ENCODE data around the gene SRSF1.
A peak's percentile ranks its signal among the peaks of the same experiment; 100 is the strongest.

SRSF1 gene

DNA sequence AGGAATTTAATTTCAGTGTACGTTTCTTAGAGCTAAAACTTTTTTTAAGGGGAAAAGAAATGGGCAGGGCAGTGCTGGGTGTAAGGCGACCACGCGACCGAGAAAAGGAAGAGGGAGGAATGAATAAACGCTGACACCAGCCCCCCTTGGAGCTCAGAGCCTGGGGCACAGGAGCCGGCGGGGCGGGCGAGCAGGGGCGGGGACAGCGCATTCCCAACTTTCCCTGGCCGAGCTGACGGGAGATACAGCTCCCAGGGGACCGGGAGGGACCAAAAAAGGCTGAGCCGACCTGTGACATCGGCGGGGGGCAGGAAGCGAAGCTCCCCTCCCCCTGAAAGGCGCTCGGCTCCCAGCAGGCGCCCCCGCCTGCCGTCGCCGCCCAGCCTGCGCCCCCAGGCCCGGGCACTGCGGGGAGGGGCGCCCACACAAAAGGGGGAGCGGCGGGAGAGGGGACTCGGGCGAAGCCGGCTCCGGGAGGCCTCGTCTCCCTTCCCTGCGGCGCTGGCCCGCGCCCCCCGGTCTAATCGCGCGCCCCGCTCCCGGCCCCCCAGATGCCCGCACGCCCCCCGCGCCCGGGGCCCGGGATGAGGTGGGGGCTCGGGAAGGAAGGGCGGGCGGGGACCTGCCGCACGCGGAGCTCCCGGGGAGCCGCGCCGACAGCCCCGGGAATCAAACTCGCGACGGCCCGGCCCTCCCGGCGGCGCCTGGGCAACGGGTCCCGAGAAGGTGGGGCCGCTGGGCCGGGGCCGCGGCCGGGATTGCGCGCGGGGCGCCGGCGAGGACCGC, 52.5 kb downstream of the SRSF1 start:
- TF ChIP-seq, protein P1, sequence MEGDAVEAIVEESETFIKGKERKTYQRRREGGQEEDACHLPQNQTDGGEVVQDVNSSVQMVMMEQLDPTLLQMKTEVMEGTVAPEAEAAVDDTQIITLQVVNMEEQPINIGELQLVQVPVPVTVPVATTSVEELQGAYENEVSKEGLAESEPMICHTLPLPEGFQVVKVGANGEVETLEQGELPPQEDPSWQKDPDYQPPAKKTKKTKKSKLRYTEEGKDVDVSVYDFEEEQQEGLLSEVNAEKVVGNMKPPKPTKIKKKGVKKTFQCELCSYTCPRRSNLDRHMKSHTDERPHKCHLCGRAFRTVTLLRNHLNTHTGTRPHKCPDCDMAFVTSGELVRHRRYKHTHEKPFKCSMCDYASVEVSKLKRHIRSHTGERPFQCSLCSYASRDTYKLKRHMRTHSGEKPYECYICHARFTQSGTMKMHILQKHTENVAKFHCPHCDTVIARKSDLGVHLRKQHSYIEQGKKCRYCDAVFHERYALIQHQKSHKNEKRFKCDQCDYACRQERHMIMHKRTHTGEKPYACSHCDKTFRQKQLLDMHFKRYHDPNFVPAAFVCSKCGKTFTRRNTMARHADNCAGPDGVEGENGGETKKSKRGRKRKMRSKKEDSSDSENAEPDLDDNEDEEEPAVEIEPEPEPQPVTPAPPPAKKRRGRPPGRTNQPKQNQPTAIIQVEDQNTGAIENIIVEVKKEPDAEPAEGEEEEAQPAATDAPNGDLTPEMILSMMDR (IDR thresholded peaks at IDR 0.05; ENCODE audit: insufficient read depth, missing control alignments) = no peak
- FAIRE-seq = no peak
- peak; percentile 67 for DNase-seq (ENCODE audit: insufficient read length, low spot score)

DNA sequence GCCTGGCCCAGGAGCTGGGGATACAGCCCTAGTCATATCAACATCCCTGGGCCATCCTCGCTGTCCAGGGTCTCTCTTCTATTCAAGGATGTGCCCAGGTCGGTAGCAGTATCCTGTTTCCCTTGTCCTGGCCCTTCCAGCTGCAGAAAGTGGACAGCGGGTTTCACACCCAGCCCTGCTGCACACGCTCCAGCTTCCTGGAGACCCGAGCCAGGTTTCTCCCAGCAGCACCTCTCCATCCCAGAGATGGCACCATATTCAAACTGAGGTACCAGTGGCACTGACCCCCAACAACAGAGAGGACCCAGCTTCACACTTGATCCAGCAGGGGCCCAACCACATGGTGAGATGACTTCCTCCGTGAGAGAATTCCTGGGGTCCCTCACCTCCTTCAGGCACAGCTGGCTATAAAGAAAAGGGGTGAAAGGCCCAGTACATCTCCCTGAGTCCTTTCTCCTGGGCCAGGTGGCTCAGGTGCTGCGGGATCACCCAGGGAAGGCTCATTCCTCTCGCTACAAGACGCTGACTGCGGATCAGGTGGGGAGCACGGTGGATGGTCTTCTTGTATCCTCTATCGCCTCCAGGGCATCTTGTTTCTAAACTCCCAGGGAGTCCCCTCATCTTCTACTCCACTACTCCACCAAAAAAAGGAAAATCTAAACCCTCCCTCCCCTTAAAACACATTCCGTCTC, 53.2 kb downstream of the SRSF1 start:
- TF ChIP-seq, protein P1 (IDR thresholded peaks at IDR 0.05; ENCODE audit: insufficient read depth, missing control alignments) = no peak
- FAIRE-seq (no peak), DNase-seq (ENCODE audit: insufficient read length, low spot score) (no peak)
